ENCODE results near the gene ACKR3. TPM values are rescaled to one million over a fixed set of nuclear protein-coding genes. Genes with fewer than 3 reads are reported as not detected.

The ACKR3 gene
- polyA plus RNA-seq, 10 donors, result 21.7 to 35.8 (median 29.2) TPM

GRCh38 chr2:236568068-236568921, 1.3 kb upstream of the ACKR3 start:
- DNase-seq, result peak; percentile 41 to 81 (median 44)

DNA sequence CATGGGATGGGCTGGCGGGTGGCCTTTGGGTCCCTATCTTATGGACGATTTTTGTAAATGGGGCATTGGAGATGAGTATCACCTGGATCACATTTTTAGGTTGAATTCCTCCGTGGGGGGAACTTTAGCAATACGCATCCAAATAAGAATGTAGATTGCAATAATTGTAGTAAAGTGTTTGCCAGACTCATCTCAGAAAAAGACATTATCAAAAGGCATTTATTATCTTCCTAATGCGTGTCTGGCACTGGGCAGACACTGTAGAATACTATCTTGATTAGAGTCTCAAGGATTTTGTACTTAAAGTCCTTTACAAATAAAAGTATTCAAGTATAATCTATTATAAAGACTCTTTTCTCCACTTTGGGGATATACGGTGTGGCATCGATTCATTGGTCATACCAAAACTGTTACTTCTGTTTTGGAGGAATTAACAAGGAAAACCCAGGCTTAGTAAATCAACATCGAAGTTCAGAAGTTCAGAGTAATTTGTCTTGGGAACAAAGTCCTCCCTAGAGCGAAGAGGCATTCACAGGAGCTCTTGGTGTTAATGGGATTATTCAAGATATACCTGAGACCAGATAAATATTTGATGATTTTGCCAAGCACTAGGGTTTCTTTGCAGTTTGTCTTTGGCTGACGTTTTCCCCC, 578 bp upstream of the ACKR3 start:
- no peak for DNase-seq

GRCh38 chr2:236570081-236570868, 650 bp downstream of the ACKR3 start:
- peak; percentile 21 to 74 (median 56) for DNase-seq

DNA sequence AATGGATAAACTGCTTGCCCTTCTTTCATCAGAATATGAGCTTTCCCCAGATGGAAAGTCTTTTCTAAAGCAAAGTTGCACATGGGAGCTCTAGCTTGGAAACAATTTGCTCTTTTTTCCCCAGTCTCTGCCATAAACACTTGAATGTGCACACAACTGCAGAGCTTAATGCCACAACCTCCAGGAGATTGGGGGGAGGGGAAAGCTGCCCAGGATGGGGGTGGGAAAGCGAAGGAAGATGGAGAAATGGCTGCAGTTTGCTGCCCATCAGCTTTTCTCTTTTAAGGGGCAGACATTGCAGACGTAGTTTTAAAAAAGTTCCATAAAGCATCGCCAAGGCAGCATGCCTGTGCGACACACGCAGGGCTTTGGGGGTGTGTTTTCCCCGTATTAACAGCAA, 1.5 kb downstream of the ACKR3 start:
- peak in 2 of 3 donors; percentile 27 to 67 for DNase-seq

GRCh38 chr2:236572482-236572881, 2.9 kb downstream of the ACKR3 start:
- peak in 2 of 3 donors; percentile 41 to 55 for DNase-seq

- no peak for DNase-seq
Observed at GRCh38 chr2:236573066-236573929, 3.7 kb downstream of the ACKR3 start.

DNA sequence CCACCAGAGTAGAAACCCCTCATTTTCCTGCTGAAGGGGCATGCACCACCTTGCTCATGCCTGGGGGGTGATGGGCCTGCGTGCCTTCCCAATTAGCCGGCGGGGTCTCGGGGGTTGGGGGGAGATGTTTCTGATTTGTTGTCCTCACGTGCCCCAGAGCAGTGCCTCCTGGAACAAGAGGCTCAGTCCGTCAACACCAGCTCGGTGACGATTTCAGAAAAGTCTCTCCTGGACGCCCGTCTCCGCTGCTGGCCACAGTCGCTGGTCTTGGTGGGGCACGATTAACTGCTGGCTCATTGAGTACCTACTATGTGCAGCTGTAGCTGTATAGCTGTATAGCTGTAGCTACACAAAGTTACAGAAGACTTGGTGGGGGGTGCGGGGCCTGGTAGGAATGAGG, 4.4 kb downstream of the ACKR3 start:
- no peak for DNase-seq

DNA sequence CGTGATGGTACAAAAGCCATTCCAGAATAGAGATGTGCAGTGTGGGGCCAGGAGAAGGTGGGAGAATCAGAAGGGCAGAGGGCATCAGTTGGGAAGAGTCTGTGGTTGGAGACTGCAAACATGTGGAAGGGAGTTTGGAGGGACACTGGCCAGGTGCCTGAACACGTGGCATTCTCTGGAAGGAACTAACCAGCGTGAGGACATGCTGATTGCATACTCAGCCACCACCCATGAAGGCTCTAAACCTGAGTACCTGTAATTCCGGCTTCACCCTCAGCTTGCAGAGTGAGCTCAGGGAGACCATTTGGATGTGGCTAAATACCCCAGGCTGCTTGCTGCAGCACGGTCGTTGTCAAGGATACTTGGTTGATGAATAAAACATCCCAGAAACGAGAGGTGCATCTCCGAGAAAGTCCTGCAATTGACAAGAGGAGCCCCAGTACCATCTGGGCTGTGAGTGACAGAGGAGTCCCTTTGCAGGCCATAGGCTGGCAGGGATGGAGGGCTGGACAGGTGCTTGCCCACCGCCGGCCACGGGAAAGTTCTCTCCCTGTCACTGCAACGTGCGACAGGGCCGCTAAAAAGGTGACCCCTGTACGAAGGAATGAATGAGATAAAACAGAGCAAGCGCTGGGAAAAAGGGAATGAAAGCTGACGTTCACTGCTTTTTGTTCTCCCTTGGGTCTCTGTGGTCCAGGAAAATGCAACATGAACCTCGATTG, 5.0 kb downstream of the ACKR3 start:
- DNase-seq, result no peak

DNA sequence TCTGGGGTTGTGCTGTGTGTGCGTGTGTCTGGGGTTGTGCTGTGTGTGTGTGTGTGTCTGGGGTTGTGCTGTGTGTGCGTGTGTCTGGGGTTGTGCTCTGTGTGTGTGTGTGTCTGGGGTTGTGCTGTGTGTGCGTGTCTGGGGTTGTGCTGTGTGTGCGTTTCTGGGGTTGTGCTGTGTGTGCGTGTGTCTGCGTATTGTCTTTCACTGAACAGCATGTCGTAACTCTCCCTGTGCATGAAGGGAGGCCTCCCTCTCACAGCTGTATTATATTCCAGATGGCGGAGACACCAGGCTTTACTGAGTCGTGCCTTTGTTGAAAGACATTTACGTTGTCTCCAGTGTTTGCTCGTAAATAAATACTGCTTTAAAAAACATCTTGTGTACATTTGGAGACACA, 5.9 kb downstream of the ACKR3 start:
- no peak for DNase-seq

DNA sequence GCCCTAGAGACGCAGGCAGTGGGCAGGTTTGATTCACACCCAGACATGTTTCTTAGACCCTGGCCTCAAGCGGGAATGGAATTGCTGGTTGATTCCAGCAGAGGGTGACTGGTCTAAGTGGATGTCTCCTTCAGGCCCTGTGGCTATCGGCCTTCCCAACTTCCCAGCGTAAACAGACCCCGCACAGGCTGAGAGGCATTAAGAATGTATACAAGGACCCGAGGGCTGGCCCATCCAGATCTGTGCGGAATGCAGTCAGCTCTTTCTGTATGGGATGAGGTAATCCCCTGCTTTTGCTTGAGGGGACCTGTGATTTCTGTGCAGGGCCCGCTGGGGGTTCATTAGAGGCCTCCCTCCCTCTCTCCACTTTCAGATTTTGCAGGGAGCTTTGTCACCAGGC, 6.5 kb downstream of the ACKR3 start:
- DNase-seq, result peak in 1 of 3 donors; percentile 19

DNA sequence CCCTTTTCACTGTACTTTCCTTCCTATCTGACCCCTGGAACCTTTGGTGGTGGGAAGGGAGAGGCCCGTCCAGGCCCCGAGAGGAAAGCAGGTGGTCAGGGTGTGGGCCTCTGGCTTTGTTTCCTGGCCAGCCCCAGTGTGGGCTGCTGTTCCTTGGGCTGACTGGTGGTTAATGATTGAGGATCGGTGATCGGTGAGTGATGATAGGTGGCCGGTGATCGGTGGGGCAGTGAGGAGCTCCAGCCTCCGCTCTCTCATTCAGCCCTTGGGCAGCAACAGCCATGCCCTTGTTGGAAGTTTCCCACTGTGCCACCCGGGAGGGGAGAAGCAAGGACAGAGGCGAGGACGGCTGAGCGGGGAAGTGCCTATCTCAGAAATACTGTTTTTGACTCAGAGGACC, 7.3 kb downstream of the ACKR3 start:
- no peak for DNase-seq

DNA sequence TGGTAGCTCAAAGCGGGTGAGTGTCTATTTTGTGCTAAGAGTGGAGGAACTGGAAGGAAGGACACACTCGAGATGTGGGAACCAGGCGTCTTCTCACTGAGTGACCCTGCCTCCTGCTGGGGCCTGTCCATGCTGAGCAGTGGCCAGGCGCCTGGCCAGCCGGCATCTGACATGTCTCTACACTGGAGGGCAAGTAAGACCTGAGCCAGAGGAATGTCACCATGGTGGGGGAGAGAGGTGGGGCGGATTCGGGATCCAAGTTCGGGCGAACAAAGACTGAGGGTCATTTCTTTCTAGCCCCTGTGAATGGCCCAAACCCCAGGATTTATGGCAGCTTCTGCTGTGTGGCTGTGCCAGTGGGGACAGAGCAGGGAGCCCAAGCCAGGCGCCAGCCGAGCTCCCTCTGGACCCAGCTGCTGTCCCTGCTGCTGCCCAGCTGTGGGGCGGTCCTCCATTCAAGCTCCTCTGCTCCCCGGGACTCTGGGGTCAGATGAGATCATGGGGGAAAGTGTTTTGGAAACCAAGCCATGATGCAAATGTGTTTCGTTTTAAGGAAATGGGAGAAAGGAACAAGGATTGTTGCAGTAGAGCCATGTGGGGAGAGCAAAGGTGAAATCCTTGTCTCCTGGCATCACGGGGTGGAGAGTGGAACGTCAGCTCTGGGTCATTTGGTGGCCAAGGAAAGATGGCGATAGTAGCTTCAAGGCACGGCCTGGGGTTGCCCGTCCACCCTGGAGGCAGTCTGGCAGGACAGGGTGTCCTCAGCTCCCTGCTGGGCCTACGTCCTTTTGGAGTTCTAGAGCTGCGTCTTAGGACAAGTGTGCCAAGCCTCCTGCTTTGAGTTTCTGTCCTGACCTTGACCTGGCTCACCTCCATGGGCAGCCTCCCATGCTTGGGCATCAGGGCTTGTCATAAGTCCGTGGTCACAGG, 8.1 kb downstream of the ACKR3 start:
- DNase-seq, result no peak

DNA sequence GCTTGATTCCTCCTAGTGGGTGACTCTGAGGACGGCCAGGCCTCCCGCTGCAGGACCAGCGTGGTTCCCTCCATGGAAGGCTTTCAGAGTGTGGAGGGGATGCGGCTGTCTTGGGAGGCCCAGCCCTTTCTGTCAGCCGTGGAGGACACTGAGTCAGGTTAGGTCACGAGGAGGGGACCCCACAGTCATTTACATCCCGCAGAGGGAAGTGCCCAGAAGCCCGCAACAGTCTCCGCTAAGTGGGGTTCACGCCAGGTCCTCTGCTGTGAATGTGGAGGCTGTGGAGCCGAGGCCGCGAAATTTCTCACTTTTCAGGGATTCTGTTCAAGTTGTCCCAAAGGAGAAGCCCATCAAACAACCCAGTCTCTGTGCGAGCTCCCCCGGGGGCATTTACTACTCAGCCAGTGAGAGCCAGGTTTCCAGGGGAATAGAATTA, 8.8 kb downstream of the ACKR3 start:
- DNase-seq, result no peak

GRCh38 chr2:236579048-236579745, 9.6 kb downstream of the ACKR3 start:
- no peak for DNase-seq

DNA sequence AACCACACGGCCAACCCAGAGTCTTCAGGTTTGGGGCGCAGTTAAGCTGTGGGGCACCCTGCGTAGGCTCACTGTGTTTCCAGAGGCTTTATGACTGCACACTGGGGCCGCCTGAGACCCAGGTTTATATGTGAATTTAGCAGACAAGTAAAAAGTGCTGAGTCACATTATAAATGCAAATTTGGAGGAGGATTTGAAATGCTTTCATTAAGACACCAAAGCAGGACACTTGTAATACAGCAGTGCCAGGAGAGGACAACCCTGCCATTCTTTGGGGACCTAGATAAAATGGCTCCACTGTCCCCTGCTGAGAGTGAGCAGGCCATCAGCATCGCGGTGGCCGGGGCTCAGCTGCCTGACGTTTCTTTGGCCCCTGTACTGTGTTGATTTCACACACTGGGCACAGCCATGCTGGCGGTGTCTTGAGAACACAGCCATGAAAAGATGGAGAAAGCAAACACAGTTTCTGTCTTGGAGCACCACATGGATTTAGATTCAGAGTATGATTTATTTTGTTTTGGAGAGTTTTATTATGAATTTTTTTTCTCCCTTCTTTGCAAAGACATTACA, 10.2 kb downstream of the ACKR3 start:
- DNase-seq, result no peak

DNA sequence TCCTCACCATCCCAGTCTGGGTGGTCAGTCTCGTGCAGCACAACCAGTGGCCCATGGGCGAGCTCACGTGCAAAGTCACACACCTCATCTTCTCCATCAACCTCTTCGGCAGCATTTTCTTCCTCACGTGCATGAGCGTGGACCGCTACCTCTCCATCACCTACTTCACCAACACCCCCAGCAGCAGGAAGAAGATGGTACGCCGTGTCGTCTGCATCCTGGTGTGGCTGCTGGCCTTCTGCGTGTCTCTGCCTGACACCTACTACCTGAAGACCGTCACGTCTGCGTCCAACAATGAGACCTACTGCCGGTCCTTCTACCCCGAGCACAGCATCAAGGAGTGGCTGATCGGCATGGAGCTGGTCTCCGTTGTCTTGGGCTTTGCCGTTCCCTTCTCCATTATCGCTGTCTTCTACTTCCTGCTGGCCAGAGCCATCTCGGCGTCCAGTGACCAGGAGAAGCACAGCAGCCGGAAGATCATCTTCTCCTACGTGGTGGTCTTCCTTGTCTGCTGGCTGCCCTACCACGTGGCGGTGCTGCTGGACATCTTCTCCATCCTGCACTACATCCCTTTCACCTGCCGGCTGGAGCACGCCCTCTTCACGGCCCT, 11.2 kb downstream of the ACKR3 start:
- no peak for DNase-seq

DNA sequence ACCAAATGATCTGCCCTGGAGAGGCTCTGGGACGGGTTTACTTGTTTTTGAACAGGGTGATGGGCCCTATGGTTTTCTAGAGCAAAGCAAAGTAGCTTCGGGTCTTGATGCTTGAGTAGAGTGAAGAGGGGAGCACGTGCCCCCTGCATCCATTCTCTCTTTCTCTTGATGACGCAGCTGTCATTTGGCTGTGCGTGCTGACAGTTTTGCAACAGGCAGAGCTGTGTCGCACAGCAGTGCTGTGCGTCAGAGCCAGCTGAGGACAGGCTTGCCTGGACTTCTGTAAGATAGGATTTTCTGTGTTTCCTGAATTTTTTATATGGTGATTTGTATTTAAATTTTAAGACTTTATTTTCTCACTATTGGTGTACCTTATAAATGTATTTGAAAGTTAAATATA, 11.9 kb downstream of the ACKR3 start:
- no peak for DNase-seq

DNA sequence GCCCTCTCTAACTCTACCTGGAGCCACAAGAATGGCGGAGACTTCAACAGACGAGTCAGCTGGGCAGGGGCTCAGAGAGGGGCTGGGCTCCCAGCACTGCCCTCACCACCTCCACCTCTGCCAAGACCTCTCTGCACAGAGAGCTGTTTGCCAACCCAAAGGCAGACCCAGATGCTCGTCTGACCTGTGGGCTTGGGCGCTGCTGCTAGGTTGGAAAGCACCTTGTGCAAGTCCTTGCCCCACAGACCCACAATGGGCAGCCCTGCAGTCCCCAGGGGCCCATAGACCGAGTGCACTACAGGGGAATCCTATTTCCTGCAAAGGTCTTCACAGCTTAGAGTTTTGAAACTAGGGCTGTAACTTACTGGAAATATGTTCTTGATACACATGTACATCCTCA, 13.3 kb downstream of the ACKR3 start:
- no peak for DNase-seq
